HCT116 (cell line): Measurements from ENCODE around the gene MYBPH. TPM values are rescaled to one million over a fixed set of nuclear protein-coding genes. Genes with fewer than 3 reads are reported as not detected.

ENCODE experiments used
- ATAC-seq: fragments of 200-7000 bp; cut with Tn5 transposase; 2 replicates; pipeline ENCODE4 v1.9.1; 2020; ENCODE audit warnings: mild to moderate bottlenecking, moderate library complexity
- BruUV-seq: library from RNA; stranded (reverse); fragments of 400-500 nt; replicated peaks from 2 replicates; lab custom pipeline; 2021; lab: Mats Ljungman, UMichigan
- CTCF ChIA-PET: fragments of 300-600 bp; sonication (Branson Sonifier 250); formaldehyde crosslinking; loops from one replicate; lab custom pipeline; 2021; ENCODE audit warnings: antibody characterized with exemption; lab: Charles Lee
- POLR2A ChIA-PET: fragments of 300-600, 350-600 bp; sonication (Branson Sonifier 250); formaldehyde crosslinking; loops from one replicate; lab custom pipeline; 2021; ENCODE audit warnings: antibody characterized with exemption; lab: Charles Lee
- RAD21 ChIA-PET, 2 experiments: fragments of 300-600 bp; sonication (Branson Sonifier 250); formaldehyde crosslinking; loops; one replicate each; lab custom pipeline; 2023; ENCODE audit warnings: low total read pairs in 2 of 2; ENCODE audit not compliant: uncharacterized antibody in 2 of 2, unreplicated experiment in 2 of 2, low non-redundant PET in 1 of 2; lab: Charles Lee
- DNase-seq: peaks from one replicate; pipeline ENCODE4 v3.0.0-alpha.2; 2010; ENCODE audit warnings: low read depth, low spot score
- H2AFZ ChIP-seq: fragments of 200-600 bp; shearing (Covaris generic), sonication (generic); 2 replicates; pipeline ENCODE4 v1.6.1; 2017; ENCODE audit warnings: low read depth, mixed run types, mixed read lengths, antibody characterized with exemption, low read length; ENCODE audit not compliant: poor library complexity, severe bottlenecking
- H3K27ac ChIP-seq: 2 replicates; pipeline ENCODE4 v1.5.1; 2012; ENCODE audit warnings: low read depth, low read length
- H3K27me3 ChIP-seq: fragments of 200-600 bp; sonication (generic); 2 replicates; pipeline ENCODE4 v1.6.1; 2016; ENCODE audit warnings: mixed run types, low read length, mixed read lengths; ENCODE audit not compliant: insufficient read depth
- H3K36me3 ChIP-seq, 2 experiments: fragments of 200-500 bp in 1 of 2; fragments of 200-600 bp in 1 of 2; sonication (Bioruptor generic) in 1 of 2; sonication (generic) in 1 of 2; 2 replicates each; pipeline versions ENCODE4 v1.5.1 to v1.6.1; 2014 to 2016; ENCODE audit warnings: low read length in 2 of 2, inconsistent platforms in 1 of 2, mixed read lengths in 1 of 2, mixed run types in 1 of 2; ENCODE audit not compliant: insufficient read depth in 2 of 2, control insufficient read depth in 1 of 2
- H3K4me1 ChIP-seq, 2 experiments: fragments of 200-600 bp in 1 of 2; sonication (generic) in 1 of 2; 2 replicates each; pipeline versions ENCODE4 v1.5.1 to v1.6.1; 2012 to 2017; ENCODE audit warnings: low read length in 2 of 2, inconsistent platforms in 1 of 2, mild to moderate bottlenecking in 1 of 2, mixed read lengths in 1 of 2, mixed run types in 1 of 2, moderate library complexity in 1 of 2; ENCODE audit not compliant: insufficient read depth in 2 of 2, control insufficient read depth in 1 of 2
- H3K4me2 ChIP-seq: fragments of 200-600 bp; sonication (generic); 2 replicates; pipeline ENCODE4 v1.6.1; 2017; ENCODE audit warnings: mixed run types, low read length, mixed read lengths
- H3K4me3 ChIP-seq, 2 experiments: fragments of 200-600 bp in 1 of 2; sonication (generic) in 1 of 2; replicated peaks in 1 of 2; 2 replicates each; pipeline ENCODE4 v1.5.1; 2011 to 2016; ENCODE audit warnings: low read length in 2 of 2, control low read depth in 1 of 2, low read depth in 1 of 2, mild to moderate bottlenecking in 1 of 2, mixed read lengths in 1 of 2, mixed run types in 1 of 2
- H3K79me2 ChIP-seq: fragments of 200-600 bp; sonication (generic); 2 replicates; pipeline ENCODE4 v1.6.1; 2017; ENCODE audit warnings: mild to moderate bottlenecking, mixed run types, low read length, moderate library complexity, mixed read lengths; ENCODE audit not compliant: insufficient read depth
- H3K9ac ChIP-seq: fragments of 200-600 bp; sonication (generic); 2 replicates; pipeline ENCODE4 v1.6.1; 2016; ENCODE audit warnings: low read length, mixed read lengths
- H3K9me2 ChIP-seq: fragments of 200-600 bp; sonication (generic), shearing (Covaris generic); 2 replicates; pipeline ENCODE4 v1.6.1; 2017; ENCODE audit warnings: mixed run types, mild to moderate bottlenecking, moderate library complexity; ENCODE audit not compliant: insufficient read depth
- H3K9me3 ChIP-seq, 2 experiments: fragments of 200-500 bp in 1 of 2; fragments of 200-600 bp in 1 of 2; sonication (Bioruptor generic) in 1 of 2; sonication (generic) in 1 of 2; 2 replicates each; pipeline ENCODE4 v1.6.1; 2014 to 2017; ENCODE audit warnings: low read length in 2 of 2, mixed read lengths in 2 of 2, inconsistent platforms in 1 of 2, low read depth in 1 of 2, mild to moderate bottlenecking in 1 of 2, mixed run types in 1 of 2, moderate library complexity in 1 of 2; ENCODE audit not compliant: control insufficient read depth in 1 of 2, insufficient read depth in 1 of 2
- H4K20me1 ChIP-seq: fragments of 200-600 bp; sonication (generic), shearing (Covaris generic); 2 replicates; pipeline ENCODE4 v1.6.1; 2017; ENCODE audit warnings: mixed run types, mild to moderate bottlenecking, moderate library complexity; ENCODE audit not compliant: insufficient read depth
- CTCF ChIP-seq, 3 experiments: fragments of 200-600 bp in 1 of 3; sonication (generic) in 1 of 3; IDR thresholded peaks in 2 of 3; conservative IDR thresholded peaks in 1 of 3; 2 replicates each; pipeline ENCODE4 v1.5.1; 2012 to 2017; ENCODE audit warnings: low read depth in 2 of 3, low read length in 2 of 3, antibody characterized with exemption in 1 of 3, borderline replicate concordance in 1 of 3, control low read depth in 1 of 3, mild to moderate bottlenecking in 1 of 3, mixed read lengths in 1 of 3, mixed run types in 1 of 3, moderate library complexity in 1 of 3; ENCODE audit not compliant: insufficient read depth in 1 of 3
- EZH2phosphoT487 ChIP-seq: fragments of 200-600 bp; IDR thresholded peaks from 2 replicates; pipeline ENCODE4 v1.6.1; 2018; ENCODE audit warnings: antibody characterized with exemption, borderline replicate concordance
- REST ChIP-seq: IDR thresholded peaks from 2 replicates; pipeline ENCODE4 v1.6.1; 2012; ENCODE audit warnings: low read depth
- SP1 ChIP-seq: IDR thresholded peaks from 2 replicates; pipeline ENCODE4 v1.6.1; 2012; ENCODE audit warnings: low read depth
- intact Hi-C: fragments of 100-400 bp; cut with micrococcal nuclease; formaldehyde crosslinking; loops from 2 replicates; pipeline ENCODE4 v1.10.0; 2022
- total RNA-seq: library from RNA; stranded (reverse); gene quantifications from one replicate; pipeline ENCODE4 v1.2.1, GENCODE V29; 2021; ENCODE audit not compliant: unreplicated experiment

Gene MYBPH
- total RNA-seq, 1 experiment from 2014 or later = 0.22 TPM

GRCh38 chr1:203137324-203137723 is 38.3 kb downstream of the MYBPH start:
- H3K36me3 ChIP-seq = no peaks in the 10 kb centered on the region
- peaks cover 0 to 11% of the 10 kb centered on the region in 2 experiments; a peak in 3 of 4 replicates for H3K4me1 ChIP-seq
- ChIA-PET RAD21 (no interaction called here), POLR2A (no interaction called here), CTCF (no interaction called here)
- no peak overlapping the region for H3K9ac ChIP-seq
- no peaks in the 10 kb centered on the region for H3K27me3 ChIP-seq
- ATAC-seq = no peak
- H2AFZ ChIP-seq = no peak overlapping the region
- H3K4me2 ChIP-seq = no peak overlapping the region
- no peak for DNase-seq
- no peak overlapping the region for H3K27ac ChIP-seq
- H3K4me3 ChIP-seq = no peak overlapping the region
- no peaks in the 10 kb centered on the region for H3K79me2 ChIP-seq
- intact Hi-C loops = no loop called here
- H3K9me3 ChIP-seq = no peaks in the 10 kb centered on the region
- TF ChIP-seq REST (no peak), SP1 (no peak), EZH2phosphoT487 (no peak), CTCF (IDR thresholded peaks at IDR 0.05 in 2 of 3, conservative IDR thresholded peaks at IDR 0.05 in 1 of 3; ENCODE audit: borderline replicate concordance in 1 of 3, insufficient read depth in 1 of 3, low read depth in 2 of 3, low read length in 2 of 3) (no peak)
- TF ChIP-seq, all 23 proteins: peak for 0
- no peaks in the 10 kb centered on the region for H3K9me2 ChIP-seq
- no peaks in the 10 kb centered on the region for H4K20me1 ChIP-seq
- no TSS peak for BruUV-seq
